HG03457 (cell line): ENCODE measurements around the gene VCAN.
A peak's percentile ranks its signal among the peaks of the same experiment; 100 is the strongest.
"Not testable (repeated sequence)": the region's sequence is repeated elsewhere in the genome, so short reads cannot be mapped to it uniquely, and the experiment has no call there.

Source experiments
- ATAC-seq: cut with Tn5 transposase; IDR thresholded peaks from one replicate; pipeline ENCODE4 v1.9.1; 2021; ENCODE audit warnings: moderate number of reproducible peaks; ENCODE audit not compliant: unreplicated experiment

The VCAN gene

DNA sequence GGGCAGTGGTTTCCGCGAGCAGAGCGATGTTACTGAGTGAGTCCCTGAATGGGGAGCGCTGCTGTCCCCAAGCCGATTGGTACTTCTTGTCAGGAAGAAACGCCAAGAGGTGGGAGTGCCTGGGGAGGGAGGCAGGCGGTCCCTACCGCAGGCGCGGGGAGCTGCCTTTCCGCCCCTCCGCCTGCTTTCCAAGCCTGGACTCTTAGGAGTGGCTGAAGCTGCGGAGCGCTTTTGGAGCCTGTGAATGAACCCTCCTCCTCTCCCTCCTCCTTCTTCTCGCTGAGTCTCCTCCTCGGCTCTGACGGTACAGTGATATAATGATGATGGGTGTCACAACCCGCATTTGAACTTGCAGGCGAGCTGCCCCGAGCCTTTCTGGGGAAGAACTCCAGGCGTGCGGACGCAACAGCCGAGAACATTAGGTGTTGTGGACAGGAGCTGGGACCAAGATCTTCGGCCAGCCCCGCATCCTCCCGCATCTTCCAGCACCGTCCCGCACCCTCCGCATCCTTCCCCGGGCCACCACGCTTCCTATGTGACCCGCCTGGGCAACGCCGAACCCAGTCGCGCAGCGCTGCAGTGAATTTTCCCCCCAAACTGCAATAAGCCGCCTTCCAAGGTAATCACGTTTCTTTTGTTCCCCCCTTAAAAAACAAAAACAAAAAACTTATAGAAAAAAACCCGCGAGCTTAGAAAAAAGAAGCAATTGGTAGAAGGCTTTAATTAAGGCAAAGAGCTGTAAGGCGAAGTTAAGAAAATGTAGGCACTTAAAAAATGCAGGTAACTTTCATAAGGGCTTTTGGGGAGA, at the start of gene VCAN:
Gene VCAN (plus strand): TSS at position 340 of the 808 bp plus-strand sequence. CDS start 11,775 bp downstream, outside the sequence.
- no peak for ATAC-seq

DNA sequence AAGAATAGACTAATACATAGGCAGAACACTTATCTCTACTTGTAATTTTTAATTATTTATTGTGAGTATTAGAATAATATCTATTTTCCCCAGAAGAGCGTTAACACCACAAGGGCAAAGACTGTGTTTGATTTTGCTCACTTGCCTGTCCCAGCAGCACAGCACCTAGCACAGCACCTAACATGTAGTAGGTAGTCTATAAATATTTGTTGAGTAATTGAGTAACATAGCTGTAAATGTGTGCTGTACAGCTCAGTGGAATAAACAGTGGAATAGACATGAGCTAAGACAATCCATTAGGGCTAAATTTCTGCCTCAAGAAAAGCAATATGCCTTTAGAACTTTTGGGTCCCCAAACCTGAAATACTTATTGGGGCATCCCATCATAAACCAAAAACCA, 49.3 kb upstream of the VCAN start:
- no peak for ATAC-seq

DNA sequence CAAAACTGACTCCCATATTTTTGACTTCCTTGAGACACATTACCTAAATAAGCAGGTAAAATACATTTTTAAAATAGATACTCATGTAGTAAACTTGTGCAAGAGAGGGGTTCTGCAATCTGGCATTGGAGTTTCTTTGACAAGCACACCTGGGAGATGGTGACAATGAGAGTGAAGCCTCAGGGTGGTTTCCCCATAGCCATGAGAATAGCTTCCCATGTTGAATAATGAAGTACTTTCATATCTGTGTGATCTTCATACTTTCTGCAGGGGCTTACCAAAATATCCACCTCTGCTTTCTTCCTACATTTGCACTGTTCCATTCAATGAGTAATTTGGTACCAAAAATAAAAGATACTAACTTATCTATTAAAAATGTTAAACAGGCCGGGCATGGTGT, 44.7 kb upstream of the VCAN start:
- ATAC-seq: peak; percentile 67

DNA sequence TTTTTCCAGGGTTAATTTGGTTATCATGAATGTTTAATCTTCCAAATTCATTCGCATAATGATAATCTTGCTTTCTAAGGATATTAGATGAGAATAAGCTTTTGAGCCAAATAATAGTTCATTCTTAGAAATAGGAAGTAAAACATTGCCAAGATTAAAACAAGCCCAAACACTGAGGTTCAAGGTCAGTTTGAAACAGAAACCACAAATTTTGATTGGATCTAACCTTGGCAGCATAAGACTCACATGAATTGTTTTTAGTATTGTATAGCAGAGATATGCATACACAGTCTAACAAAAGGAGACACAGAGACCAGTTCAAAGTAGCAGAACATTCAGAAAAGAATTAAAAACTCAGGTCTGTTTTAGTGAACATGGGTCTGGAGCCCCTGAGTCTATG, 43.4 kb upstream of the VCAN start:
- ATAC-seq: no peak

DNA sequence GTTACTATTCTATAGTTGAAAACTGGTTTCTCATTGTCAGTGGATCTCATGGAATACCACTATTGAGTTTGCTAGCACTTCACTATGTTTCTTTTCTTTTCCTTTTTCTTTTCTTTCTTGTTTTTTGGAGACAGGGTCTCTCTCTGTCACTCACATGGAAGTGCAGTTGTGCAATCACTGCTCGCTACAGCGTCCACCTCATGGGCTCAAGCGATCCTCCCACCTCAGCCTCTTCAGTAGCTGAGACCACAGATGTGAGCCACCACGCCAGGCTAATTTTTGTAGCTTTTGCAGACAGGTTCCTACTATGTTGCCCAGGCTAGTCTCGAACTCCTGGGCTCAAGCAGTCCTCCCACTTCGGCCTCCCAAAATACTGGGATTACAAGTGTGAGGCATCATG, 42.7 kb upstream of the VCAN start:
- ATAC-seq: no peak

DNA sequence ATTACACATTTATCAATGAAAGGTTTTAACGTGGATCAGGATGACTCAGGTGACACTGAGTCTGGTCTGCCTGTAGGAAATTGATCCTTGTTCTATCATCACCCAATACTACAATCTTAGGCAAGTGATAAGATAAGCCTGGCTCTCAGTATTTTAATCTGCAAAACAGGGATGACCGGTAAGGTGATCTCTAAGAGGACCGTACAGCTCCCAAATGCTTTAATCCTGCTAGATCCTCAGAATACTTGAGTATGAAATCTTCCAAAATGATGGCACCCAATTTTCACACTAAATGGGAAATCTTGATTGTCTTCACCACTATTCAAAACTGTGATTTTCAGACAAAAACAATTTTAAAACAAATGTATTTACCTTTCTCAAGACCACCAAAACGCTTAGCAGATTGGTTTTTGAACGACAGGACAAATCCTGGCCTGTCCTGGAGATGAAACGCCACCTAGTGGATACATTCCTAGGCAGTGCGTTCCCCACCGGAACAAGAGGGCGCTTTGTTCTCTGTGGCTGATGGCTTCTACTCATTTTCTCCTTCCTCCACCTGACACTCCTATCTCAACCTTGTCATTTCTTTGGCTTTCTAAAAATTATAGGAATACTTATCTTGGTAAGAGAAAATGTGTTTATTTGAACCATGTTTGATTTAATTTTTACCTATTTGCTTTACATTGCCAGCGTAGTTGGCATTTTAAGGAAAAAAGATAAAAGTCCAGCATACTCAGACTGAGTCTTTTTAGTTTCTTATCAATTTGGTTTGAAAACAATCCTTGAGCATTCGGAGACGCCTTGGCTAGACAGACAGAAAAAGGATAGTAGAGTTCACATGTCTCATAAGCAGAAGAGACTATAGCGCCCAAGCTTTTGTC, 41.2 kb upstream of the VCAN start:
- ATAC-seq: peak; percentile 46

DNA sequence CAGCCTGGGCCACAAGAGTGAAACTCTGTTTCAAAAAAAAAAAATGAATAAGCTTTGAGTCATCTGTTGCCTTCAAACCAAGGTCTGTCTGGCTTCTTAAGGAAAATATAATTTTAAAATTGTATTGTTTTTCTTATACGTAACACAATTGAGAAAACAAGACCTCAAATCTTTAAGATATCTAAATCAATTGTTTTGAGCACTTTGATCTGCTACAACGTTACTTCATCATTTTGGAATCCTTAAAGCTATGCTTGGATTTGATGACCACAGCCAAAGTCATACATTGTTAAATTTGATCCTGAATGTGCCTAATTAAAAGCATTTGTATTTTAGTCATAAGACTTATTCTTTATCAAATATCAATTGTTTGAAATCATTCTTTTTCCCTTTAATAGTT, 37.7 kb upstream of the VCAN start:
- no peak for ATAC-seq

DNA sequence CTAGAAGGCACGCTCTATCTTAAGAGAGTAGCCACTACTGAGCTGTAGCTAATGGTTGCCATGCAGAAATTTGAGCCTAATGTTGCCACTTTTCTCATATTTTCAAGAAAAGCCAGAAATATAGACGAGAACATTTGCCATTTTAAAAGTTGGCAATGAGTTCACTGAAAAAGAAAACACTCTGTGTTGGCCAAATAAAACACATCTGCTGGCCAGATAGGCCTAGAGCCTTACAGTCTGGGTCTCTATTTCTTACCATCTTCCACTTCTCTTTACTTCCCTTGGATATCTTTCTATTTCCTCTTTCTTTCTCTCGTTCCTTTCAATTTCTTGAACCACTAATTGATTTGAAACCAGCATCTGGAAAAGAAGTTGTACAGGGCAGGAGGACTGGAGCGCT, 36.6 kb upstream of the VCAN start:
- no peak for ATAC-seq

DNA sequence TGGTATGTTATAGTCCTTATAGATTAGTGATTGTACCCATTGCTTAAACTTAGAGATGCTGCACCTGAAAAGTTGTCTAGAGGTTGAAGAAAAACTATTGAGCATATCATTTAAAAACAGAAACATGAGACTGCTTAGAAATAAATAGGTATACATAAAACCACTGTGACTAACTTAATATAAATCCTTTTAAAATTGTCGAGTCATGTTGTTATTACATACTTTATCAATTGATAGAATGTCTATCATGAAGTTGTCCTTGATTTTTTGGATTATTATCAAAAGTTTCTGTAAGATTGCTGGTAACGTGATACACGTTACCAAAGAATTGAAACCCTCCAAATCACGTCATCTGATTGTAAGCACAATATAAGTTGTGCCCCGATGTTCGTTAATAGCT, 35.3 kb upstream of the VCAN start:
- no peak for ATAC-seq

DNA sequence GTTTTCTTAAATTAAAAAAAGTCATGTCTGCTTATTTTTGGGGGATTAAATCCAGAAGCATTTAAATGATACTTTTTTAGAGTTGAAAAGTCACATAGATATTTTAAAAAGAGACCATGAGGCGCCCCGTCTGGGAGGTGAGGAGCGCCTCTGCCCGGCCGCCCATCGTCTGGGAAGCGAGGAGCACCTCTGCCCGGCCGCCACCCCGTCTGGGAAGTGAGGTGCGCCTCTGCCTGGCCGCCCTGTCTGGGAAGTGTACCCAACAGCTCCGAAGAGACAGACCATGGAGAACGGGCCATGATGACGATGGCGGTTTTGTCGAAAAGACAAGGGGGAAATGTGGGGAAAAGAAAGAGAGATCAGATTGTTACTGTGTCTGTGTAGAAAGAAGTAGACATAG, 33.8 kb upstream of the VCAN start:
- not testable (repeated sequence) for ATAC-seq

DNA sequence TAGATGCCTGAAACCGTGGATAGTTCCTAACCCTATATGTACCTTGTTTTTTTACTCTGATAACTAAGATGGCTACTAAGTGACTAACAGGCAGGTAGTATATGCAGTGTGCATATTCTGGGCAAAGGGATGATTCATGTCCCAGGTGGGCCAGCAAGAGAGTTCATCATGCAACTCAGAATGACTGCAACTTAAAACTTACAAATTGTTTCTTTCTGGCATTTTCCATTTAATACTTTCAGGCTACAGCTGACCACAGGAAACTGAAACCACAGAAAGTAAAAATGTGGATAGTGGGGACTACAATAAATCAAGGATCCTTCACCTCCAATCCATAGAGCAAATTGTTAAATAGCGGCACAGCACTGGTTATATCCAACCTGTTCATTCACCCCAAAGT, 30.7 kb upstream of the VCAN start:
- no peak for ATAC-seq

DNA sequence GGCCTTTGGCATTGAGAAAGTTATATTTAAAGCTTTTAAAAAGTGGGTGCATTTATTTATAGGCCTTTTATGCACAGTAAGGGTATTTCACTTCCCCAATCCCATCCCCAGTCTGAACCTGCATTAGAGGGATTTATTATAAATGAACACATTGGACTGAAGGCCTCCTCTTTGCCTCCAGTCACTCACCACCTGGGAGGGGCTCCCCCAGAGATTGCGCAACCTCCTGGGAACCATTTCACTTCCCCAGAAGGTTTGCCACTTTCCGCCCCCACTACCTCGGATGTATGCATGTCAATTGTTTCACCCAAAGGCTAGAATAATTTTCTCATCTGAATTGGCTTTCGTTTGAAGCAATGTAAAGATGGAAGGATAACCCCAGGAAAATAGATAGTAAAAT, 29.8 kb upstream of the VCAN start:
- peak; percentile 94 for ATAC-seq

DNA sequence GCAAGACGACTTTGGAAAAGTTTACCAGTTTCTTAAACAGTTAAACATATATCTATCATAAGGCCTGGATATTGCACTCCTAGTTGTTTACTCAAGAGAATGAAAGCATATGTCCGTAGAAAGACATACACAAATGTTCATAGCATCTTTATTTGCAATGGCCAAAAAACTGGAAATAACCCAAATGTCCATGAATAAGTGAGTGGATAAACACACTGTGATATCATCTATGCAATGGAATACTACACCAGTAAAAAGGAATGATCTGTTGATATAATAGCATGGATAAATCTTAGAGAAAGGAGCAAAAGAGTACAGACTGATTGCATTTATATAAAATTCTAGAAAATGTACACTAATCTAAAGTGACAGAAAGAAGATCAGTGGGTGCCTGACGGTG, 28.0 kb upstream of the VCAN start:
- no peak for ATAC-seq

DNA sequence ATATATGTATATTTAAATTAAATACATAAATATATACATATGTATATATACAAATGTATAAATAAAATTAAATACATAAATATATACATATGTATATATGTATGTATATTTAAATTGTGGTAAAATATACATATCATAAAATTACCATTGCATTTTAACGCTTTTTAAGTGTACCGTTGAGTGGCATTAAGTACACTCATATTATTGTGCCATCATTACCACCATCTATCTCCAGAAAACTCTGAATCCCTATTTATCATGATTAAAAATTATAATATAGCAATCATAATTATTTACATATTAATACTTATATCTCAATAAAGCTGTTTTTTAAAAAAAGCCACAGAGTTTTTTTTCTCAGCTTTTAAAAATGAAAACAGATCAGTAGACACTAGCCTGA, 27.1 kb upstream of the VCAN start:
- ATAC-seq: no peak

DNA sequence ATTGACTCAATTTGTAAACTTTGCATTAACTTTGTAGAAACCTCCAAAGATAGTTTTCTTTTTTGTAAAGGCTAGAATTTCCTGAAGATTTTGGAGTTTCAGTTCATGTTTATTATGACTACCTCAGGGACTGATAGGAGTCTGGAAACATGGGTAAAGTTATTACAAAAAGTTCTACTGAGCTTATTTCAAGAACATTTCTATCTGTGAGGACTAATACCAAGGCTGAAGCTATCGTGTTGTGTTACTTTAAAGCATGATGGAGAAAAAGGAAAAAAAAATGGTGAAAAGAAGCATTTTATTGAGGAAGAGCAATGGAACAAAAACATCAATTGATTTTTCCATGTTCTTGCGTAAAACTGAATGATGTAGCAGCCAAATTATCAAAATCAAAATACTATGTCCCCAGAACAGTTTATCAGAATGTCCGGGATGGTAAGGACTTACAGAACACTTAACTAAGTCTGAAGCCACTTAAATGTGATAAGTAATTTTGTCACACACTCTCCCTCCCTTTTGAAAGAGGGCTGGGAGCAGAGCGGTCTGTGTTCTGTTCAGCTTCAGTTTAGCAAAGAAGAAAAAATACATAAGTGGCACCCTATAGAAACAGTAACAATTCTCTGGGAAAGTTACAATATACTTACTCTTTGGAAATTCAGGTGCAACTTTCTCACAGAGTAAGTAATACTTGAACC, 25.1 kb upstream of the VCAN start:
- ATAC-seq: no peak

DNA sequence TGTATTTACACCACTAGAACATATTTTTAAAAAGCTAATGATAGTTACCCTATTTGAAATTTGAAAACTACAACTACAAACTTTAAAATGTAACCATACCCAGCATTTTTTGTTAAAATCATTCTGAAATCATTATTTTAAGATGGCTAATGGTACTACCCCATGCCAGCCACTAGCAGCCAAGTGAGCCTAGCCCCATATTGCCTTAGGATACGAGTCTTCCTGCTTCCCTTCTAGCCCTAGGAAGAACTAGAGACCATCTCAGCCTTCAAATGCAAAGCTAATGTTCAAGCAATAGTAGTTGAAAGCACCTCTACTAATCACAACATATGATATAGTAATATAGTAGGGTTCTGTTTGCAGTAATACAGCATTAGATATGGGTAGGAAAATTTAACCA, 24.0 kb upstream of the VCAN start:
- no peak for ATAC-seq

DNA sequence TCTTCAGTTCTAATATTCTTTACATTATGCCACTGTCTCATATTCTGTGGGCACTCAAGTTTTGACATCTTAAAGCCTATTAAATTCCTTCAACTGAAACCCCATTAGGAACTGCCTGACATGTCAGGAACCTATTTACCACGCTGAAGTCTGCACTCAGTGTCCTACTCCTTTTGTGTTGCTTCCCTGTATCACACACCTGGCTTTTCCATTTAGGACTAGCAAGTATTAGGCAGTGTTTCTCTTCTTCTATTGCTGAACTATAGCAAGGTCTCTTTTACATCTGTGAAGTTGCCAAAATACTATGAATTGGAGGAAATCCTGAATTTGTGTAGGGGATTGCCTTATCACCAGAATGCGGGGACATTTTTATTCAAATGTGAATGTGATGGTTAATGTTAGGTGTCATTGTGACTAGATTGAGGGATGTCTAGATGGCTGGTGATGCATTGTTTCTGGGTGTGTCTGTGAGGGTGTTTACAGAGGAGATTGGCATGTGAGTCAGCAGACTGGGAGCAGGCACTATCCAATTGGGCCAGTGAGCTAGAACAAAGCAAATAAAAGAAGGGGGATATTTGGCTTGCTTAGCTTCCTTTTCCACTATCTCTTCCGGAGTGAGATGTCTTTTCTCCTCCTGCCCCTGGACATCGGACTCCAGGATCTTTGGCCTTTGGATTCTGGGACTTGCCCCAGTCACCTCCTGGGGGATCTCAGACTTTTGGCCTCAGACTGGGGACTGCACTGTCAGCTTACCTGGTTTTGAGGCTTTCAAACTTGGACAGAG, 21.2 kb upstream of the VCAN start:
- ATAC-seq: no peak

DNA sequence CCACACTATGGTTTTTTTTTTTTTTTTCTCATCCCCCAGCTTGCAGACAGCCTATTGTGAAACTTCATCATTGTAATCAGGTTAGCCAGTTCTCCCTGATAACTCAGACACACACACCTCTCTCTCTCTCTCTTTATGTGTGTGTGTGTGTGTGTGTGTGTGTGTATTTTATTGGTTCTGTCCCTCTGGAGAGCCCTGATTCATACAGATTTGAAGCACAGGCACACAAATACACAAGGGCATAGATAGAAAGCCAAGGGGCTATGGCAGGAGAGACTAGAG, 20.6 kb upstream of the VCAN start:
- no peak for ATAC-seq

DNA sequence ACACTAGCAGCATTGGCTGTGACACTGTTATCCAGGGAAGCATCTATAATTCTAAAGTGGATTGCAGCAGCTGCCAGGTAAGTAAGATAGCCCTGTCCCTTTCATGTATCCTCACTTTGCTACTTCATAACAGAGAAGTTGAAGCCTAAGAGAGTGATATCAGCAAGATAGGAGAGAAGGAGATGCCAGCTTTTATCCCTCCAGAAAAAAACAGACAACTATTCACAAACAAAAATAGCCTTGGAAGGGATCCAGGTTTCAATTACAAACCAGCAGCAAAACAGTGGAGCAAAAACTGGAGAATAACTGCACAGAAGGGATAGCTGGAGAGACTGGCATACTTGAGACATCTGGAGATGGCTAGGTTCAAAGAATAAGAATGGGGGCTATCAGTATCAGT, 19.6 kb upstream of the VCAN start:
- ATAC-seq: no peak

DNA sequence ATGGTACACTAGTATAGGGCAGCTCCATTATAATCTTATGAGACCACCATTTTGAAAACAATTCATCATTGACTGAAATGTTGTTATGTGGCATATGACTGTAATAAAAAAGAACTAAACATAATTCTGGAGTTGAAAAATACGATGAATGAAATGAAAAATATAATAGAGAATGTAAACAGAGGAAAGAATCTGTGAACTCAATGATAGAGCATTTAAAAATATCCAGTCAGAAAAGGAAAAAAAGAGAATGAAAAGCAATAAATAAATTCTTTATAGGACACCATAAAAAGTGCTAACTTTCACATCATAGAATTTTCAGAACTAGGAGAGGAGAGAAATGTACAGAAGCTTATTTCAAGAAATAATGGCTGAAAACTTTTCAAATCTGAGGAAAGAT, 17.6 kb upstream of the VCAN start:
- ATAC-seq: no peak

DNA sequence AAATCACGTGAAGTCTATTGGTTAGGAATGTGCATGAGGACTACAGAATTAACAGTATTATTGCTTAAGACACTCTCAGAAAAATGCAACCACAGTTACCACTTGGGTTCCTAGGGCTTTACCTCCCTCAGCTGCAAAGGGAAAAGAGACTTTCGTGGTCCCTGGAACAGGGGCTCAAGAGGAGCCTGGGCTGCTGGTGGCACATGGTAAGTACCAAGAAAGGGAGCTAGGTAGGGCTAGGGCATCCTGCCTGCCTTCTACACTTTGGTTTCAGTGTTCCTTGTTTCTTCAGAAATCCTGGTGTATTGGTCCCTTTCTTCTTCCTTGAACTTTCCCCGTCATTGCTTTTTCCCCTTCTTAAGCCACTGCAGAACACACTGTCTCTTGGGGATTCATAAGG, 7.3 kb upstream of the VCAN start:
- ATAC-seq: no peak
